ENCODE results near the gene CBX1.

- TF ChIP-seq CTCF (IDR thresholded peaks at IDR 0.05) (peak in 1 of 5 experiments; percentile 8), POLR2A (IDR thresholded peaks at IDR 0.05) (no peak)
Observed at GRCh38 chr17:48054238-48055185, 46.8 kb downstream of the CBX1 start.
